HEK293T (cell line): ENCODE data around the gene ARG2.

Experiments used
- CTCF ChIA-PET: fragments of 350-600 bp; formaldehyde crosslinking; extraction: SDS; loops from one replicate; lab custom pipeline; 2021; ENCODE audit warnings: antibody characterized with exemption, inconsistent platforms; lab: Yijun Ruan, JAX
- POLR2A ChIA-PET: fragments of 350-600 bp; formaldehyde crosslinking; extraction: SDS; loops from one replicate; lab custom pipeline; 2020; ENCODE audit warnings: antibody characterized with exemption, inconsistent platforms; lab: Yijun Ruan, JAX
- DNase-seq: peaks from one replicate; pipeline ENCODE4 v3.0.0; 2012; ENCODE audit warnings: mixed read lengths; ENCODE audit errors: extremely low spot score
- ARNT ChIP-seq: fragments of 450-650 bp; IDR thresholded peaks from 2 replicates; pipeline ENCODE4 v1.6.1; 2017; ENCODE audit warnings: mild to moderate bottlenecking
- BHLHE40 ChIP-seq: fragments of 450-650 bp; IDR thresholded peaks from 2 replicates; pipeline ENCODE4 v1.6.1; 2016; ENCODE audit warnings: mild to moderate bottlenecking, moderate library complexity, borderline replicate concordance
- CTBP1 ChIP-seq: fragments of 450-650 bp; IDR thresholded peaks from 2 replicates; pipeline ENCODE4 v1.6.1; 2016; ENCODE audit warnings: borderline replicate concordance
- ELF4 ChIP-seq: fragments of 450-650 bp; IDR thresholded peaks from 2 replicates; pipeline ENCODE4 v1.6.1; 2017; ENCODE audit warnings: antibody characterized with exemption
- FOXA1 ChIP-seq: fragments of 450-650 bp; IDR thresholded peaks from 2 replicates; pipeline ENCODE4 v1.6.1; 2016; ENCODE audit warnings: mild to moderate bottlenecking
- FOXK2 ChIP-seq: fragments of 450-650 bp; IDR thresholded peaks from 2 replicates; pipeline ENCODE4 v1.6.1; 2016; ENCODE audit warnings: mild to moderate bottlenecking
- FOXM1 ChIP-seq: fragments of 450-650 bp; IDR thresholded peaks from 2 replicates; pipeline ENCODE4 v1.6.1; 2017; ENCODE audit warnings: mild to moderate bottlenecking, borderline replicate concordance
- HDGF ChIP-seq: fragments of 450-650 bp; IDR thresholded peaks from 2 replicates; pipeline ENCODE4 v1.6.1; 2017; ENCODE audit warnings: antibody characterized with exemption, borderline replicate concordance
- L3MBTL2 ChIP-seq: fragments of 450-650 bp; conservative IDR thresholded peaks from 2 replicates; pipeline ENCODE4 v1.6.1; 2016; ENCODE audit warnings: mild to moderate bottlenecking
- LEF1 ChIP-seq: fragments of 450-650 bp; IDR thresholded peaks from 2 replicates; pipeline ENCODE4 v1.6.1; 2017; ENCODE audit warnings: mild to moderate bottlenecking, borderline replicate concordance
- NFRKB ChIP-seq: fragments of 450-650 bp; IDR thresholded peaks from 2 replicates; pipeline ENCODE4 v1.6.1; 2016; ENCODE audit warnings: mild to moderate bottlenecking, moderate library complexity
- PKNOX1 ChIP-seq: fragments of 450-650 bp; IDR thresholded peaks from 2 replicates; pipeline ENCODE4 v1.6.1; 2016
- SP1 ChIP-seq: fragments of 450-650 bp; IDR thresholded peaks from 2 replicates; pipeline ENCODE4 v1.6.1; 2017
- SUZ12 ChIP-seq: fragments of 450-650 bp; IDR thresholded peaks from 2 replicates; pipeline ENCODE4 v1.6.1; 2016; ENCODE audit warnings: mild to moderate bottlenecking
- TARDBP ChIP-seq: fragments of 450-650 bp; IDR thresholded peaks from 2 replicates; pipeline ENCODE4 v1.6.1; 2016
- ZNF384 ChIP-seq: fragments of 450-650 bp; IDR thresholded peaks from 2 replicates; pipeline ENCODE4 v1.6.1; 2016

The ARG2 gene

GRCh38 chr14:67573228-67574010, 46.3 kb upstream of the ARG2 start:
- POLR2A ChIA-PET = no interaction called here

DNA sequence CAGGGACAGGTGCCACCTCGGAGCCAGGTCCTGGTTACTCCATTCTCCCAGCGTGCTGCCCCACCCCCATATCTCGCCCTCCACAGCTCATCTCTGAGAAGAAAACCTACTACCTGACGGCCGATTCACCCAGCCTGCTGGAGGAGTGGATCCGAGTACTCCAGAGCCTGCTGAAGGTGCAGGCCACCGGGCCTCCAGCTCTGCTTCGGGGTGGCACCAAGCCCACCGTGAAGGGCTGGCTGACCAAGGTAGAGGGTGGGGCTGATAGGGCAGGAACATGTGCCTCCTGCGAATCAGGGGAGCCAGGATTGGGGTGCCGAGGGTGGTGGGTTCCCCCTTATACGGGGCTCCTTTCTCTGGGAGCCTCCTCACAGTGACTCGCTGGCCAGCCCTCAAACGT, 45.6 kb upstream of the ARG2 start:
- ChIA-PET POLR2A (no interaction called here), CTCF (no interaction called here)
- TF ChIP-seq FOXK2 (no peak), FOXM1 (no peak), SP1 (no peak), NFRKB (no peak), L3MBTL2 (no peak), ZNF384 (no peak), SUZ12 (no peak), PKNOX1 (no peak)

More at GRCh38 chr14:67573228-67574010, 46.3 kb upstream of the ARG2 start:
- CTCF ChIA-PET = no interaction called here
- DNase-seq = no peak
- TF ChIP-seq SP1 (no peak), NFRKB (no peak)

GRCh38 chr14:67574806-67575205, 44.9 kb upstream of the ARG2 start:
- ChIA-PET POLR2A (no interaction called here), CTCF (no interaction called here)
- no peak for TF ChIP-seq TARDBP
- no peak for TF ChIP-seq ELF4
- no peak for TF ChIP-seq FOXM1
- no peak for TF ChIP-seq L3MBTL2
- TF ChIP-seq FOXA1 = no peak
- TF ChIP-seq FOXK2 = no peak
- TF ChIP-seq CTBP1 = no peak
- no peak for TF ChIP-seq BHLHE40
- TF ChIP-seq ARNT = no peak
- no peak for TF ChIP-seq PKNOX1
- no peak for TF ChIP-seq ZNF384
- TF ChIP-seq SUZ12 = no peak
- TF ChIP-seq NFRKB = no peak
- no peak for TF ChIP-seq LEF1
- no peak for TF ChIP-seq HDGF
- no peak for TF ChIP-seq SP1

More for the DNA sequence above, 45.6 kb upstream of the ARG2 start:
- DNase-seq = no peak

GRCh38 chr14:67575684-67576083, 44.0 kb upstream of the ARG2 start:
- ChIA-PET POLR2A (no interaction called here), CTCF (no interaction called here)
- TF ChIP-seq FOXK2 (no peak), ZNF384 (no peak), ELF4 (no peak), ARNT (no peak), SP1 (no peak), CTBP1 (no peak), L3MBTL2 (no peak), FOXA1 (no peak), TARDBP (no peak), FOXM1 (no peak), LEF1 (no peak), PKNOX1 (no peak), HDGF (no peak), BHLHE40 (no peak), NFRKB (no peak), SUZ12 (no peak)
- no peak for DNase-seq

More at GRCh38 chr14:67574806-67575205, 44.9 kb upstream of the ARG2 start:
- DNase-seq = no peak

DNA sequence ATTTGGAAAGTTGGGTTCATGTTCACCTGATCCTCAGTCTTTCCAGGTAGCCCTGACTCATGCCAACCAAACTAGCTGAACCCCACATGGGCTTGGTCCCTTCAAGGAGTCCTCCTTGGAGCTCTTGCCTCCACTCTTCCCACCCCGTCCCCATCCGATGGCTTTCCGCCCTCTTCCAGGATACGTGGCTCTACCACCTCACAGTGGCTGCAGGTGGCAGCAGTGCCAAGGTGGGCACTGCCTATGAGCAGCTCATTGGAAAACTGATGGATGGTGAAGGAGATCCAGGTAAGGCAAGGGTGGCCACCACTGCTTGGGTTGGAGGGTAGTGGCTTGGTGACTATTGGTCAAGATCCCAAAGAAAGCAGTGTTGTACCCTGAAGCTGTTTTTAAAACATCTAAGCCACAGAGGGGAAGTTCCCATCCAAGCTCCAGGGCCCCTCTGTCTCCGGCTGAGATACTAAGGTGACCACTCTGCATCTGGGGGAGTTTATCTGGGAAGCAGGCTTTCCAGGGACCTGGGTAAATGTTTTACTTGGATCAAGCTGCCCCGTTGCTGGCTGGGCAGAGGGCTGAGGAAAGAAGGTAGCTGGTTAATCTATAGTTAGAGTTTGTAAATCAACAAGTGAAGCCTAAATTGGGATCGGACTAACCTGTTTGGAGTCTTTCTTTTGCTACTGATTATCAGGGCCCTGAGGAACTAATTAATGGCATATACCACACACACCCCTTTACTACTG, 43.3 kb upstream of the ARG2 start:
- DNase-seq = no peak
- TF ChIP-seq FOXK2 (no peak), PKNOX1 (no peak)
- POLR2A ChIA-PET = no interaction called here
- CTCF ChIA-PET = no interaction called here
